Measurements from ENCODE around the gene EIF1.
A peak's percentile ranks its signal among the peaks of the same experiment; 100 is the strongest.
"Not testable (repeated sequence)": the region's sequence is repeated elsewhere in the genome, so short reads cannot be mapped to it uniquely, and the experiment has no call there.

Gene EIF1

DNA sequence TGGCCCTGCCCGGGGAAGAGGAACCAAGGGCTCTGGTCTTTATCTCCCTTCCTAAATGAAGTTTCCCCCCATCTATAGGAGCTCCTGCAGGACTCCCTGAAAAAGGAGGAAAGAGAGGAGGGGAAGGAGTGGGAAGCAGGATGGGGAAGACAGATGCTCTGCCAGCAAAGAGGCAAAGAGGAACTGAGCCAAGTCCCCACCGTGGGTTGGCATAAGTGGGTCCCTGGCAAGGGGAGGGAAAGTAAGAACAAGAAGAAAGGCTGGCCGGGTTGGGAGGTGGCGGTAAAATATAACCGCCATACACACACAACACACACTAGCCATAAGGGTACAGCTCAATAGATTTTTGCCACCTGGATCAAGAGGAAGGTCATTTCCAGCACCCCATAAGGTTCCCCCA lies 6.1 kb upstream of the EIF1 start:
- Histone ChIP-seq H3K27ac (no peak overlapping the region), H3K4me3 (no peak overlapping the region)
- DNase-seq (ENCODE audit: low spot score): no peak
- TF ChIP-seq, protein P1, sequence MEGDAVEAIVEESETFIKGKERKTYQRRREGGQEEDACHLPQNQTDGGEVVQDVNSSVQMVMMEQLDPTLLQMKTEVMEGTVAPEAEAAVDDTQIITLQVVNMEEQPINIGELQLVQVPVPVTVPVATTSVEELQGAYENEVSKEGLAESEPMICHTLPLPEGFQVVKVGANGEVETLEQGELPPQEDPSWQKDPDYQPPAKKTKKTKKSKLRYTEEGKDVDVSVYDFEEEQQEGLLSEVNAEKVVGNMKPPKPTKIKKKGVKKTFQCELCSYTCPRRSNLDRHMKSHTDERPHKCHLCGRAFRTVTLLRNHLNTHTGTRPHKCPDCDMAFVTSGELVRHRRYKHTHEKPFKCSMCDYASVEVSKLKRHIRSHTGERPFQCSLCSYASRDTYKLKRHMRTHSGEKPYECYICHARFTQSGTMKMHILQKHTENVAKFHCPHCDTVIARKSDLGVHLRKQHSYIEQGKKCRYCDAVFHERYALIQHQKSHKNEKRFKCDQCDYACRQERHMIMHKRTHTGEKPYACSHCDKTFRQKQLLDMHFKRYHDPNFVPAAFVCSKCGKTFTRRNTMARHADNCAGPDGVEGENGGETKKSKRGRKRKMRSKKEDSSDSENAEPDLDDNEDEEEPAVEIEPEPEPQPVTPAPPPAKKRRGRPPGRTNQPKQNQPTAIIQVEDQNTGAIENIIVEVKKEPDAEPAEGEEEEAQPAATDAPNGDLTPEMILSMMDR (IDR thresholded peaks at IDR 0.05): no peak

DNA sequence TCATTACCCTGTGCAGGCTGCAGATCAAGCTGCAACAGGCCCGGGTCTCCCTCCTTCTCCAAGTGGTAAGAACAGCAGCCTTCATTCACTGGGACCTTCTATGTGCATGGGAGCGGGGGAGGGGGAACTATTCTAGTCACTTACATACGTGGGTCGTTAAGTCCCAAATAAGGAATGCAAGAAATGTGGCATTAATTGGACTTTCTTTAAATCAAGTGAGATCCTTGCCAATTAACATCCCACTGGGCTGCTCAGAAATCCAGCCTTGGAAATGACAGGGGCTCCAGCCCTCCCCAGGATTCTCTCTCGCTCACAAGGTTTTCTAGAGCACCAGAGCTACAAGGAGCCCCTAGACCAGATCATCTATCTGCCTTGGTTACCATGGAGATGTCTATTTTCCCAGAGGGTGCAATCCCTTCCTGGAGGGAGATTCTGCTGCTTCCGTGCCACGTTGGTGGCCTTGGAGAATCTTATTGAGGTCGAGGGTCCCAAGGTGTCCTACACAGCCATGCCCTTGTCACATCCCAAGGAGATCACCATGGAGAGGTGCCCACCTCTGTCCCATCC lies 5.2 kb upstream of the EIF1 start:
- DNase-seq (ENCODE audit: low spot score): no peak
- TF ChIP-seq, protein P1 (IDR thresholded peaks at IDR 0.05): no peak
- H3K27ac ChIP-seq: no peak overlapping the region
- H3K4me3 ChIP-seq: no peak overlapping the region

DNA sequence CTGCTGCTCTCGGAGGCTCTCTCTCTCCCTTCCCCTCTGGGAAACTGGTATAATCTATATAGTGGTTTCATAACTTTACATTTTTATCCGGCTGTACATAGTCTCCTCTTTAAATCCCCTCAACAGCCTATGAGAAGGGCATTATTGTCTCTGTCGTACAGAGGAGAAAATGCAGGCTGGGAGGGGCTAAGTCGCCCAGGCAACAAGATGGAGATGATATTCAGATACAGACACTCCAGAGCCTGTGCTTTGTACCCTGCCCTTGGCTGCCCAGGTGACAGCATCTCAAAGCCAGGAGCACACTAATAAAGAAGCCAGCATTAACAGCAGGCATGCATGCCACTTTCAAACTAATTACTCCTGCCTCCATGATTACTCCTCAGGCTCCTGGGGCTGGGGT lies 4.7 kb upstream of the EIF1 start:
- DNase-seq (ENCODE audit: low spot score): no peak
- H3K27ac ChIP-seq: no peak overlapping the region
- TF ChIP-seq, protein P1 (IDR thresholded peaks at IDR 0.05): no peak
- H3K4me3 ChIP-seq: no peak overlapping the region

DNA sequence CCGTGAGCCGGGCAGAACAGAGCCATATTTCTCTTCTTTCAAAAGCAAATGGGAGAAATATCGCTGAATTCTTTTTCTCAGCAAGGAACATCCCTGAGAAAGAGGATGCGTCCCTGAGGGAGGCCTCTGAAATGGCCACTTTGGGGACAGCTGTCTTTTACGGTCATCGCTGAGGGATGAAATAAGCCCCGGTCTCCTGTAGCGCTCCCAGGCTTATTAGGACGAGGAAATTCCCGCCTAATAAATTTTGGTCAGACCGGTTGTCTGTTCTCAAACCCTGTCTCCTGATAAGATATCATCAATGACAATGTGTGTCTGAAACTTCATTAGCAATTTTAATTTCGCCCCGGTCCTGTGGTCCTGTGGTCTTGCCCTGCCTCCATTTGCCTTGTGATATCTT lies 2.9 kb upstream of the EIF1 start:
- not testable (repeated sequence) for H3K4me3 ChIP-seq; DNase-seq (ENCODE audit: low spot score); H3K27ac ChIP-seq

DNA sequence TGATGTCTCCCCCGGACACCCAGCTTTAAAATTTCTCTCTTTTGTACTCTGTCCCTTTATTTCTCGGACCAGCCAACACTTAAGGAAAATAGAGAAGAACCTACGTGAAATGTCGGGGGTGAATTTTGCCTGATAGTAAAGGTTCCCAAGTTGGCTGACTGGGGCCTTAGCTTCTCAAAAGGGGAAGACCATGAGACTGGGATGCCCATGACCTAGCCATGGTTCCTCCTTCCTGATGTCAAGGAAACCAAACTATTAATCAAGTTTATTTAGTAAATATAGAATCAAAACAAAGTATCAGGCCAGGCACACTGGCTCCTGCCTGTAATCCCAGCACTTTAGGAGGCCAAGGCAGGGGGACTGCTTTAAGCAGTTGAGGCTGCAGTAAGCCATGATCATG lies 2.4 kb upstream of the EIF1 start:
- H3K27ac ChIP-seq: no peak overlapping the region
- TF ChIP-seq, protein P1 (IDR thresholded peaks at IDR 0.05): no peak
- peak; percentile 45 for DNase-seq (ENCODE audit: low spot score)
- no peak overlapping the region for H3K4me3 ChIP-seq

DNA sequence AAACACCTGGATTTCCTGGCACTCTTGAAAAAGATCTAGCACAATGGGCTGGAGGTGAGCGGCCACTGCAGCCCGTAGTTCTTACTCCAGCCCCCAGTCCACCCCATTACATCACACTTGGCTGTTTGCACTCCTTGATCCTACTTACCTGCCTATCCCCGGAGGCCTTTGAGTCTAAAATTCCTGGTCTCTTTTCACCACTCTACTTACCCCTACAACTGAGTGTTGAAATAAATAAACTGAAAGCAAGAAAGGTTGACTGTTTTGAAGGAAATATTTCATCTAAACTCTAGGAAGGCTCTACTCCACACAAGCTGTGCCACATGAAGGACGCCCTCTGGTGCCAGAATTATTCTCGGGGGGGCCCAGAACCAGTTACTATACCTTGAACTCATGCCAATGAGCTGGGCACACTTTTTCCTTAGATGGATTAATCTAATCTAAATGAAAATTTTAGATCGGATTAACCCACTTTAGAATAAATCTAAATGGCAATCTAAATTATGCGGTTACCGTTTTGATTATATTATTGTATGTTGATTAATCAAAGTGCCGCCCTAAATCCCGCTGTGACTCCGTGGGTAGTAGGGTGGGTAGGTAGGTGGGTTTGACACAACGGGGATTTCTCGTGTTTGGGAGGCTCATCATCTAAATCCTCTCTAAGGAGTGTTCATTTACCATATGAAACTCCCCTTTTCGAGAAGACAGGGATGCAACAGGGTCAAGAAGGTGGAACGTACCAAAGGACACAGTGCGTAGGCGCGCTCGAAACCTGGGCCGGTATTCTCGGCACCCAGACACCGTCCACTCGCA lies 651 bp upstream of the EIF1 start:
- DNase-seq (ENCODE audit: low spot score): no peak
- peak overlapping the region; percentile 98 to 99 for H3K27ac ChIP-seq
- peak overlapping the region; percentile 92 for H3K4me3 ChIP-seq
- TF ChIP-seq, protein P1 (IDR thresholded peaks at IDR 0.05): no peak

DNA sequence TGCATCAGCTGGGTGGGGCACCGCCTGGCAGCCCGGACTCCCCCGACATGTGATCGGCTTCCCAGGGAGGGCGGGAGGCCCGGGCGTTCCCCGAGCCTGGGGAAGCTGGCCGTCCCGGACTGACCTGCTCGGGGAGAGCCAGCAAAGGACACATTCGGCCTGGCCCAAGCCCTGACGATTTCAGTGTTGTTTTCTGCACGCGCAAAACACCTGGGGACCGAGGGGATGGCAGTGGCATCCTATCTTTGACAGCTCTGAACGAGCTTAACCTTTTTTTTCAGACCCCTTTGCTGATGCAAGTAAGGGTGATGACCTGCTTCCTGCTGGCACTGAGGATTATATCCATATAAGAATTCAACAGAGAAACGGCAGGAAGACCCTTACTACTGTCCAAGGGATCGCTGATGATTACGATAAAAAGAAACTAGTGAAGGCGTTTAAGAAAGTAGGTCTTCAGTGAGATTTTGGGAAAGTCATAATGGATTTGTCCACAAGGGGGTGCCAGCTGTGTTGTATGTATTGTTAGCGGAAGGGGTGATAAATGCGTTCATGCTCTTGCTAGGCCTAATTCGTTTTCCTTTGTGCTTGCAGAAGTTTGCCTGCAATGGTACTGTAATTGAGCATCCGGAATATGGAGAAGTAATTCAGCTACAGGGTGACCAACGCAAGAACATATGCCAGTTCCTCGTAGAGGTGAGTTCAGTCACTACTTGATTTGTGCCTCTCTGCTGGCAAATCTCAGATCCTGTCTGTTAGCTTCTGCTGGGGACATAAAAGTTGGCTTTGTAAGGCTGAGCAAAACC lies 1.0 kb downstream of the EIF1 start:
- no peak for DNase-seq (ENCODE audit: low spot score)
- H3K4me3 ChIP-seq: peak overlapping the region; percentile 92
- H3K27ac ChIP-seq: peak overlapping the region; percentile 98 to 99
- TF ChIP-seq, protein P1 (IDR thresholded peaks at IDR 0.05): peak; percentile 50

All from coronary artery (tissue), 2 donors.